GM21381 (cell line): Measurements from ENCODE around the gene LACTB.
A peak's percentile ranks its signal among the peaks of the same experiment; 100 is the strongest.

Source experiments
- ATAC-seq: cut with Tn5 transposase; IDR thresholded peaks from one replicate; pipeline ENCODE4 v1.9.1; 2021; ENCODE audit warnings: mild to moderate bottlenecking, moderate library complexity; ENCODE audit not compliant: unreplicated experiment

LACTB gene, protein sequence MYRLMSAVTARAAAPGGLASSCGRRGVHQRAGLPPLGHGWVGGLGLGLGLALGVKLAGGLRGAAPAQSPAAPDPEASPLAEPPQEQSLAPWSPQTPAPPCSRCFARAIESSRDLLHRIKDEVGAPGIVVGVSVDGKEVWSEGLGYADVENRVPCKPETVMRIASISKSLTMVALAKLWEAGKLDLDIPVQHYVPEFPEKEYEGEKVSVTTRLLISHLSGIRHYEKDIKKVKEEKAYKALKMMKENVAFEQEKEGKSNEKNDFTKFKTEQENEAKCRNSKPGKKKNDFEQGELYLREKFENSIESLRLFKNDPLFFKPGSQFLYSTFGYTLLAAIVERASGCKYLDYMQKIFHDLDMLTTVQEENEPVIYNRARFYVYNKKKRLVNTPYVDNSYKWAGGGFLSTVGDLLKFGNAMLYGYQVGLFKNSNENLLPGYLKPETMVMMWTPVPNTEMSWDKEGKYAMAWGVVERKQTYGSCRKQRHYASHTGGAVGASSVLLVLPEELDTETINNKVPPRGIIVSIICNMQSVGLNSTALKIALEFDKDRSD

DNA sequence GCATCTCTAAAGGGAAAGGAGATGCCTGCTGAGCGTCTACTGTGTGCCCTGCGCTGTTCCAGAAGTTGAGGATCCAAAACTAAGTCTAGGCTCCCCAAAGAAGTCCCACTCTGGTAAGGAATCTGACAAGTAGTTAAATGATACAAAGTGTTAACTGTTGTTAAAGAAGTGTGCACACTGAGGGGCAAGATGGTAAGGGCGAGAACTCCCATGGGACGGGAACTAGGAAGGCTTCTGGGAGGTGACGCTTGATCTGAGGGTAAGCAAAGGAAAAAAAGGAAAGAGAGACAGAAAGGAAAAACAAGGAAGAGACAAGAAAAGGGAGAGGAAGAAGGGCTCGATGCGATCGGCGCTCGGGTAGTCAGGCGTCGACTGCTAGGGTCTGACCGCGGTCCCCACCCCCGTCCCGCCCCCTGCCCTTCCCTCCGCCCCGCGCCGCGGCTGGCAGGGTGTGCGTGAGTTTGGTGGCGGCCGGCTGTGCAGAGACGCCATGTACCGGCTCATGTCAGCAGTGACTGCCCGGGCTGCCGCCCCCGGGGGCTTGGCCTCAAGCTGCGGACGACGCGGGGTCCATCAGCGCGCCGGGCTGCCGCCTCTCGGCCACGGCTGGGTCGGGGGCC, at the start of gene LACTB:
Gene LACTB (plus strand): TSS at position 480 of the 620 bp plus-strand sequence. CDS start 11 bp downstream, at position 491.
- peak; percentile 71 for ATAC-seq

DNA sequence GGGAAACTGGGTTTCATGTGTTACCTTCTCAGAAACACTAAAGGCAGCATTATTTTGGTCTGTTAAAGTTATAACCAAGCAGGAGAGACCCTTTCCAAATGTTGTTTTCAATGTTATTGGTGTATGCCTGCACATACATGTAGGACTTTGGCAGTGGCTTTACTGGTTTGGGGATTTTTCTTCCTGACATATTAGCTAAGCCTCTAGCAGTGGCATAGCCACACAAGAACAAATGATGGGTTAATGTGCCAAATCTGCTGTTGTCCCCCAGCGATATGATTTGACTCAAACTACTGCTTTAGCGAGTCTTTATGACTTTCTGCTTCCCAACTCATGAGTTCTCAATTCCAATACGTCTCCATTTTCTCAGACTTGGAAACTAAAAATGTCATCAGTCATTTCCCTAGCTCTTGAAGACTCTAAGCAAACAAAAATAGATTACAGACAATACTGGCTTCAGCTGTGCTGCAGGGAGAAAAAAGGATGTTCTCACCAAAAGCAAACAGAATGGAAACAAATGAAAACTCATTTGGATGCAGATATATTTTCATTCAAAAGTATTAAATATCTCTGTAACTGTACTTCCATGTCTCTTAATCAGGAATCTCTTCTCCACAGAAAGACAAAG, 49.5 kb upstream of the LACTB start:
- no peak for ATAC-seq

- no peak for ATAC-seq
Measured at GRCh38 chr15:63072809-63073277, 48.8 kb upstream of the LACTB start.

DNA sequence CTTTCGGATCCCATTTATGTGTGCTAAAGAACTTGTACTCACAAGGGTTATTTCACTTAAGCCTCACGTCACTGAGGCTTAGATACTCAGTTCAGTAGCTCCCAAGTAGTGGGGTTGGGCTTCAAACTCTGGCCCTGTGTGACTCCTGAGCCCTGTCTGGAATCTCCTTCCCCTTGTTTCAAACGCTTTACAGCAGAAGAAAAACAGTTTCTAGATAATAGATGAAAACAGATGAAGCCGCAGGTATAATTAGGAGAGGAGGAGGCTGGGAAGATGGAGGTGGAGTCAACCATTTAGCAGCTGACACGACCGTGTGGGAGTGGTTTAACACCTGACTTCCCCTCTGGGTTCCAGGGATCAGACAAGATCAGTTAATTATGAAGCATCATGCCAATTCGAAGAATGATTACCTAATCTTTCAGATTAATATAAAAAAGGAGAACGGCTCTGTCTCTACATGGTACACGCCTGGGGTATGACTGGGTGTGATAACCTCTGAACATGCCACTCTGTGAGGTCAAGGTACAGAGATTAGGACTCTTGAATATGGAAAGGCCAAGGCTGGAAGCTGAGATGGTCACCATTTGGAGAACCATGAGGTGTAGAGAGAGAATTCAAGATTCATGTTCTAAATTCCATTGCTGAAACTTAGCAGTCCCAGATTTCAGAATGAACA, 48.0 kb upstream of the LACTB start:
- no peak for ATAC-seq

DNA sequence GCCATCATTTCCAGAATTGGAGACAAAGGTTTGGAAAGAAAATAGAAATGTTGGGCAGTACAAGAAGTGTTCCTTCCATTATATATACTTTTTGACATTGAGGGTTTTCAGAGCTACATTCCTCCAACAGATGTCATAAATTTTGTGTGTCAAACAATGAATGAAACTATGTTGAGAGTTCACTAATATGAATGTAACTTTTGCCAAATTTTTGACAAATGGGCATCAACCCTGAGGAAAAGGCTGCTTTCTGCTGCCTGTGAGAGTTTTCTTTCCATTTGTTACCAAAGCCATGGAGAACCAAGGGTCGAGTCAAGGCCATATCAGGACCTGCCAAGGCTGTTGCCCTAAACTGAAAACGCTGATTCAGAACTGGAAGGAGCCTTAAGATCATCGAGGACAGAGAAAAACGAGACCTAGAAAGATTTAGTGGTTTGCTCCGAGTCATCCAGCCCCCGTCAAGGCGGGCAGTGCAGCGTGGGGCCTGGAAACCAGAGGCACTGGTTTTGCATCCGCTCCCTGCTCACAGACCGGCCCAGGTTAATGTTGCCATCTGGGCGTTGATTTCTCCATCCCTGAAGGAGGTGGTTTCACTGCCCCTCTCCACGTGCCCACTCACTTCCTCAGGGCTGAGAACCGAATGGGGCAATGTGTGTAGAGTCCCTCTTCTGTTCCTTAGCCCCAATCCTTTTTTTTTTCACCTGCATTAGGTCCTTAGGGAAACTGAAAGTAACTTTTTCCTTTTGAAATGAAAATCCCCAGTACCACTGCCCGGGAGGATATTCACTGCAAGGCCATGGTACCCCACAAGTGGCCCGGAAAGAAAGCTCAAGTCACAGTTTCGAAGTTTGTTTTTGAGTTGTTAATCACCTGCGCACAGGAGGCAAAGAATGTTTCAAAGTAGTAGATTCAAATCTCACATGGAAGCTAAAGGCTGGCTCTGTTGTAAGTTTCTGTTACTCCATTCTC, 46.4 kb upstream of the LACTB start:
- ATAC-seq = no peak

DNA sequence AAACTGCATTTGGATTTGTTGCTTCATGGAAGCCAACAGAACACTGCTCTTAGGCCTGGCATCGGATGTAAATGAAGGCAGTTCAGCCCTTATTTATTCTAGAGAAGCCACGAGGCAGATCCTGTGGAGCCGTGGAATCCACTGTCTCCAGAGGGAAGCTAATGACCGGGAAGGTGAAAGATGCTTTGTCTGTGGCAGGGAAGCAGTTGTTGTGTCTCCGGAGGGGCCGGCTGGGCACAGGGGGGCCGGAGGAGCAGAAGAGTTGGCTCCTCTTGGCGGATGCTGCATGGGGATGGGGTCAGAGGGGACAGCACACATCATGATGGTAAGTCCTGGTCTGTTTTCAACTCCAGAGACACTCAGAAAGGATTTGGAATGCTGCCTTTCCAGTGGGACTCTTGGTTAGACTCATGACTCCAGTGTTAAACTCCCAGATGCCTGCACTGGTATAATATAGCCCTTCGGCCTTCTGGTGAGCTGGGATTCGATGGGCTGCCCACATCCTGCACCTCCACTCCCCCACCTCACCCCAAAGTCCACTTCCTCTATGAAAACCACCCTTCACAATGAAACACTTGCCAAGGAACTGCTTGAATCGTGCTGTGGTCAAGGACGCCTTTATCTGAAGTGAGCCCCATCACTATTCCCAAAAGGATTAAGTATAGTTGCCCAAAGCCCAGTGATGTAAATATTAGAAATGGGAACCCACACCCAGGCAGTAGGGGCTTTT, 45.5 kb upstream of the LACTB start:
- ATAC-seq = no peak

DNA sequence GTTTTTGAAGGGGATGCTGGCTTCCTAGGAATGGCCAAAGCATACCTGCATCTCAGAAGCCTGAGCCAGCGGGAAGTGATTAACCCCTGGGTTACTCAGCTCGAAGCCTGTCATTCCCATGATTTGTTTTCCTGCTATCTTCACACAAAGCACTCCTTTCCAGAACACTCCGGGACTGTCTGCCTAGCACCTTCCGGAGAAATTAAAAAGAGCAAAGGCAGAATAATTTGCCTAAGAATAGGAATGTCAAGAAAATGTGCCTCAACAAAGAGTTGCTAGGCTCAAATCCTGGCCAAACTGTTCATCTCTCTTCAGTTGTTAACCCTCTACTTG, 45.0 kb upstream of the LACTB start:
- no peak for ATAC-seq

DNA sequence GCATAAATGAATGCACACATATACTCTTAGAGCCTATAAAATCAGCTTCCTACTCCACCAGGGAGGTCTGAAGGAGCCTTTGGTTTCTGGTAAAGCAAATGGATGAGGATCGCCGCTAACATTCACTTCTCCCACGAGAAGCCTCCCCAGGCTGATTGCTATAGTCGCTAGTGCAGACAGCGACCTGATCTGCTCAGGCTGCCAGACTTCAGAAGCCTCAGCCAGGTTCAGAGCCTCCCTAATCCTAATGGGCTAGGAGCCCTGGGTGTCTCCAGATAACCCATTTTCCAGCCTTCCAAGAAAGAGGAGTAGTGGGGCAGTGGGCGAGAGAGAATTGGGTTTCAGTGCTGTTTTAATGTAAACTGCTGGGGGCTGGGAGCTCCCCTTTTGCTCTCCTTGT, 43.7 kb upstream of the LACTB start:
- no peak for ATAC-seq

- ATAC-seq = no peak
Measured at GRCh38 chr15:63079947-63080626, 41.6 kb upstream of the LACTB start.

DNA sequence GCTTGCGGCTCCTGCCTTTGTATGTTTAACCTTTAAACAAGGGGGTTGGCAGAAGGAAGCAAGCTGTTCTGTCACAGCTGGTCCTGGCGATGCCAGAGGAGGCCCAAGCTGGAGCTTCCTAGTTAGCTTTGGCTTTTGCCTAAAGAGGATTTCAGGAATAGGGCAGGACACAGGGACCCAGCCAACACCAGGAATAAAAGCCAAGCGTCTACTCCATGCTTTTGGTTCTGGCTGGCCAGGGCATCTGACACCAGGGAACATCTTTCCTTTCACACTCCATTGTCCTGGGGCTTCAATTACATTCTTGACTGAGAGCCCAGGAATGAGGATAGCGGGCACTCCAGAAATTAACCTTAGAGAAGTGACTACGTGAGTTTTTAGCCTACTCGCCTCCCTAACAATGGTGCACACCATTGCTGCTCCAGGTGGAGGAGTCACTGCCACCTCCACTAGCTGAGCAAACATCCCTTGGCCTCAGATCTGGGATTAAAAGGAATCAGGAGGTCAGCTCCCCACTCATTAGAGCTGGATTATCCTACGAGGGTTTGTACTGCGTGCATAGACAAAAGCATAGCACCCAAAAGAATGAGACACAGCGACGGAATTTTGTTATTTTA, 40.9 kb upstream of the LACTB start:
- ATAC-seq = no peak

GRCh38 chr15:63082366-63082765, 39.3 kb upstream of the LACTB start:
- no peak for ATAC-seq

DNA sequence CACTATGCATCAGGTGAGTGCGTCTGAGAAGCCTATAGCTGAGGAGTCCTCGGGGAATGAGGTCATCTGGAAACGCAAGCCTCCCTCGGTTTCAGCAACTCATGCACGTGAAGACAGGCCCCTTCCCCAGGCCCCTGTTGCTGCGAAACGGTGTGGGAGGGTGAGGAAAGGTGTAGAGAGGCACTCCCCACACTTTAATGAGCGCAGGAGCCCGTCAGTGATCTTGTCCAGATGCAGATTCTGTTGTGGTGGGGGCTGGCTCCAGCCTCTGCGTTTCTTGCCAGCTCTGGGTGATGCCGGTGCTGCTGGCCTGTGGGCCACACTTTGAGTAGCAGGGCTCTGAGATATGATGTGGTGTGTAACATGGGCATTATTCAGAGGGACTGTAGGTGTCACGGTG, 38.6 kb upstream of the LACTB start:
- ATAC-seq = no peak

- ATAC-seq = no peak
Measured at GRCh38 chr15:63083541-63083940, 38.1 kb upstream of the LACTB start.

DNA sequence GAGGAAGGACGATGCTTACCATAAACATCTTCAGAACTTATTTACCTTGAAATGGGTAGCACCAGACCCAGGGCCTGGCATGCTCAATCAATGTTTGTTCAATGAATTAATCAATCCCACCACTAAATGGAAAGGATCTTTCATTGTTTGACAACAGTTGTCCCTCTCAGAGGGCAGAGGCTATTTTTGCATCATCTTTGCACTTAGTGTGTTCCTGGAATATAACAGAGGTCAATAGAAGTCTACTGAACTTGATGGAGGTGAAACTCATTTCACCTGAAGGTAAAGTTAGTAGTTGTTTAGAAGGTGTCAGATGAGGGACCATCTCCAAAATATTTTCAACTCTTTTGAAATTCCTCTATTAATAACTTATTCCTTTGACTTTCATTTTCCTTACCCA, 36.9 kb upstream of the LACTB start:
- ATAC-seq = no peak

DNA sequence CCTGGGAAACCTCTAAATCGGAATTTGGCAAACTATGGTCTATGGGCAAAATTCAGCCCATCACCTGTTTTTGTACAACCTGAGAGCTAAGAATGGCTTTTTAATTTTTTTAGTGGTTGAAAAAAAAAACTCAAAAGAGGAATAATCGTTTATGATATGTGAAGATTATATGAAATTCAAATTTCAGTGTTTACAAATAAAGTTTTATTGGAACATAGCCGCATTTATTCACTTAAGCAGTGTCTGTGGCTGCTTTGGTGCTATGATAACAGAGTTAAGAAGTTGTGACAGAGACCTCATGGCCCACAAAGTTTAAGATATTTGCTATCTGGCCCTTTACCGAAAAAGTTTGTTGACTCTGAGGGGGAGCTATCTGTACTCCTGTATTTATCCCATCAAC, 36.4 kb upstream of the LACTB start:
- no peak for ATAC-seq

DNA sequence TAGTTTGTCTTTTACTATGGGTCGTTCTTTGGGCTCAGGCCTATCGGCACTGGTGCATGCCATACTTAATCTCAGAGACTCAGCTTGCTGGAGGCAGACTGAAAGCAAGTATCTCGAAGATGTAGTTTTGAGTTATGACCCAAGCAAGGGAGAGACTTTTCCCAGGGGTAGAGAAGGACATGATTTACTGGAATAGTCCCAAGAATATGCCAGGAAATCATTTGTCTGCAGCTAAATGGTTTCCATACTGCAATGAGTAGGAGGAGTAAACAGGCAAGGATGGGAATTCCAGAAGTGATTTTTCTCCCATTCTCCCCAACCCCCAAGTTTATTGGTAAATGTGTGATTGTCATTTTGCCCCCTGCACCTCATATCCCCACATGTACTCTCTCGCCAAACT, 35.4 kb upstream of the LACTB start:
- ATAC-seq = no peak

DNA sequence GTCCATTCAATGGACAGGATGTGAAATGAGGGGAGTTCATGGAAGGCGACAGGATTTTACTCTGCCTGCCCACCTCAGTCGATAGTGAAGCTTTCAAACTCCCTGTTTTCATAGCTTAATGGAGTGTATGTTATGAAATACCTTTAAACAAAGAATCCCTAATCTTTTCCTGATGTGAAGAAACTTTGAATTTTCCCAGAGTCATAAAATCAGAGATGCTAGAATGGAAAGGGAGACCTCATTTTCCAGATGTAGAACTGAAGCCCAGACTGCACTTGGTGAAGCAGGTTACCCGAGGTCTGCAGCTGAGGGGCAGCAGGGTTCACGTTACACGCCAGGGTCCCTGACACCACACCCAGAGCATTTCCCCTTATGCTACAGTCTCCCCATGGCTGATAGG, 34.7 kb upstream of the LACTB start:
- no peak for ATAC-seq

- ATAC-seq = no peak
Measured at GRCh38 chr15:63088533-63089245, 33.0 kb upstream of the LACTB start.
